NCI-H2227 treated with DMSO at 0.1 percent for 48 hours (cell line): ENCODE data around the gene KCNA5.

ENCODE experiments used
- DNase-seq: peaks from one replicate; lab custom pipeline; 2025; lab: John Stamatoyannopoulos, UW

Gene KCNA5

GRCh38 chr12:5043589-5044419 is at the start of gene KCNA5:
Gene KCNA5, plus strand, starts transcription at chr12:5043879. Its CDS starts 269 bp downstream, at chr12:5044148.
- DNase-seq = no peak

- DNase-seq = no peak
These were observed 49.1 kb upstream of the KCNA5 start for GRCh38 chr12:4994622-4995021.

- DNase-seq = no peak
These were observed 47.0 kb upstream of the KCNA5 start for GRCh38 chr12:4996714-4997113.

GRCh38 chr12:4997939-4998338 is 45.7 kb upstream of the KCNA5 start:
- DNase-seq = no peak

- no peak for DNase-seq
These were observed 43.5 kb upstream of the KCNA5 start for GRCh38 chr12:5000204-5000603.

- no peak for DNase-seq
These were observed 42.9 kb upstream of the KCNA5 start for GRCh38 chr12:5000658-5001385.

- peak; percentile 43 for DNase-seq
These were observed 40.5 kb upstream of the KCNA5 start for GRCh38 chr12:5003025-5003666.

- DNase-seq = no peak
These were observed 35.0 kb upstream of the KCNA5 start for GRCh38 chr12:5008661-5009060.

- no peak for DNase-seq
These were observed 33.5 kb upstream of the KCNA5 start for GRCh38 chr12:5010151-5010550.

GRCh38 chr12:5012337-5012736 is 31.3 kb upstream of the KCNA5 start:
- DNase-seq = no peak

- DNase-seq = no peak
These were observed 30.4 kb upstream of the KCNA5 start for GRCh38 chr12:5013266-5013730.

- no peak for DNase-seq
These were observed 29.4 kb upstream of the KCNA5 start for GRCh38 chr12:5014269-5014668.

GRCh38 chr12:5015711-5016492 is 27.8 kb upstream of the KCNA5 start:
- no peak for DNase-seq

GRCh38 chr12:5016526-5016925 is 27.2 kb upstream of the KCNA5 start:
- DNase-seq = no peak

GRCh38 chr12:5017638-5018348 is 25.9 kb upstream of the KCNA5 start:
- DNase-seq = no peak

- DNase-seq = no peak
These were observed 25.0 kb upstream of the KCNA5 start for GRCh38 chr12:5018677-5019076.

GRCh38 chr12:5022025-5022424 is 21.7 kb upstream of the KCNA5 start:
- no peak for DNase-seq

GRCh38 chr12:5022465-5023061 is 21.1 kb upstream of the KCNA5 start:
- DNase-seq = peak; percentile 30

- DNase-seq = no peak
These were observed 19.8 kb upstream of the KCNA5 start for GRCh38 chr12:5023842-5024241.

GRCh38 chr12:5026342-5026938 is 17.2 kb upstream of the KCNA5 start:
- no peak for DNase-seq
